Transverse colon (tissue), 4 donors: ENCODE data around the gene CBLIF. TPM values are rescaled to one million over a fixed set of nuclear protein-coding genes. Genes with fewer than 3 reads are reported as not detected.

ENCODE experiments used
- DNase-seq: peaks from one replicate; pipeline ENCODE4 v3.0.0-alpha.2; 2019
- H3K27ac ChIP-seq, 4 donors: fragments of 200-600 bp; sonication (generic); 2 replicates each; pipeline ENCODE4 v1.5.1; 2016 to 2018; ENCODE audit warnings: inconsistent platforms in 4 of 4
- H3K27me3 ChIP-seq: fragments of 200-600 bp; sonication (generic); 2 replicates; pipeline ENCODE4 v1.5.1; 2017; ENCODE audit warnings: inconsistent platforms
- H3K36me3 ChIP-seq, 4 donors: fragments of 200-600 bp; sonication (generic); 2 replicates each; pipeline ENCODE4 v1.5.1; 2017 to 2019; ENCODE audit warnings: inconsistent platforms in 4 of 4
- H3K4me1 ChIP-seq, 4 donors: fragments of 200-600 bp; sonication (generic); 2 replicates each; pipeline ENCODE4 v1.5.1; 2017 to 2020; ENCODE audit warnings: inconsistent platforms in 4 of 4
- H3K4me3 ChIP-seq, 4 donors: fragments of 200-600 bp; sonication (generic); 1 replicate in 1 of 4; 2 replicates in 3 of 4; pipeline versions ENCODE4 v1.5.1 to v1.6.1; 2017 to 2019; ENCODE audit warnings: inconsistent platforms in 4 of 4
- H3K9me3 ChIP-seq, 2 donors: fragments of 200-600 bp; sonication (generic); 2 replicates each; pipeline ENCODE4 v1.5.1; 2017 to 2019; ENCODE audit warnings: inconsistent platforms in 2 of 2
- EP300 ChIP-seq: sonication (generic); formaldehyde crosslinking; IDR thresholded peaks from one replicate; pipeline ENCODE4 v1.6.1; 2017; ENCODE audit warnings: antibody characterized with exemption, low read depth
- POLR2A ChIP-seq: fragments of 450-650 bp; IDR thresholded peaks from one replicate; pipeline ENCODE4 v1.6.1; 2016; ENCODE audit warnings: antibody characterized with exemption, mild to moderate bottlenecking, moderate library complexity
- POLR2AphosphoS5 ChIP-seq, 3 donors: sonication (generic); formaldehyde crosslinking; IDR thresholded peaks; one replicate each; pipeline ENCODE4 v1.6.1; 2016; ENCODE audit warnings: antibody characterized with exemption in 3 of 3
- WGBS, 2 donors: methylation state at CpG; one replicate each; pipeline ENCODE4 v1.1.5; 2018; ENCODE audit warnings: low coverage in 1 of 2; 5-methylcytosine and 5-hydroxymethylcytosine counted together
- in situ Hi-C, 4 donors: fragments of 200-750 bp; cut with MboI; loops; one replicate each; pipeline versions ENCODE4 v1.15.0 to v1.15.1; 2017; ENCODE audit warnings: low sequenced_read_pairs in 3 of 4, low pct_ligation_motif_present in 1 of 4, low pct_unique_long_range_greater_than_20kb in 1 of 4
- intact Hi-C: fragments of 100-400 bp; cut with DNase I; formaldehyde crosslinking; loops from one replicate; pipeline ENCODE4 v1.15.1; 2023; ENCODE audit warnings: low total_unique reads
- total RNA-seq, 4 donors: library from RNA; depleted of rRNA; stranded (reverse); fragments of >200 nt; gene quantifications; one replicate each; pipeline ENCODE4 v1.1.0, GENCODE V29; 2016
- TF ChIP-seq, protein P1 (sequence below), 5 experiments: fragments of 200-600 bp in 3 of 5; fragments of 450-650 bp in 2 of 5; sonication (generic) in 3 of 5; IDR thresholded peaks; 1 replicate in 2 of 5; 2 replicates in 3 of 5; pipeline ENCODE4 v1.5.1; 2016 to 2017; ENCODE audit warnings: antibody characterized with exemption in 5 of 5, inconsistent platforms in 3 of 5, mild to moderate bottlenecking in 2 of 5, moderate library complexity in 1 of 5

The CBLIF gene
- total RNA-seq, 4 donors from 2014 or later = not detected

DNA sequence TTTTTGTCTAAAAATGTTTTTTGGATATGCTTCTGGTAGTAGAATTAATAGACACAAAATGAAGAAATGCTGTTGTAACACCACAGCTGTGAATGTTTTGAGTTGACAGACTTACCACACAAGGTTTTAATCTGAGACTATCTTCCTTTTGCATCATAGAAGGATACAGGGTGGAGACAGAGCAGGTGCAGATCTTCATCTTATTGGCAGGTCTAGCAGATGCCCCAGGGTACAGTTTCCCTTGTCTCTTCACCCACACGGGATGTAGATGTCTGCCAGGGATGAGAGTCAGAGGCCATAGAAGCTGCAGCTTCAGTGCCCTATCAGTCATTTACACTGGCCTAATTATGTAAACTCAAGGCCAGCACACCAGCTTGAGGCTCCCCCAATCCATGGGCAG, 34.3 kb upstream of the CBLIF start:
- Histone ChIP-seq H3K27me3 (no peaks in the 10 kb centered on the region), H3K4me1 (peaks cover 0 to 7% (median 0%) of the 10 kb centered on the region in 4 donors), H3K9me3 (no peaks in the 10 kb centered on the region), H3K4me3 (no peak overlapping the region), H3K36me3 (no peaks in the 10 kb centered on the region), H3K27ac (no peak overlapping the region)
- TF ChIP-seq EP300 (no peak), POLR2A (no peak), POLR2AphosphoS5 (IDR thresholded peaks at IDR 0.05) (no peak)
- TF ChIP-seq, protein P1, sequence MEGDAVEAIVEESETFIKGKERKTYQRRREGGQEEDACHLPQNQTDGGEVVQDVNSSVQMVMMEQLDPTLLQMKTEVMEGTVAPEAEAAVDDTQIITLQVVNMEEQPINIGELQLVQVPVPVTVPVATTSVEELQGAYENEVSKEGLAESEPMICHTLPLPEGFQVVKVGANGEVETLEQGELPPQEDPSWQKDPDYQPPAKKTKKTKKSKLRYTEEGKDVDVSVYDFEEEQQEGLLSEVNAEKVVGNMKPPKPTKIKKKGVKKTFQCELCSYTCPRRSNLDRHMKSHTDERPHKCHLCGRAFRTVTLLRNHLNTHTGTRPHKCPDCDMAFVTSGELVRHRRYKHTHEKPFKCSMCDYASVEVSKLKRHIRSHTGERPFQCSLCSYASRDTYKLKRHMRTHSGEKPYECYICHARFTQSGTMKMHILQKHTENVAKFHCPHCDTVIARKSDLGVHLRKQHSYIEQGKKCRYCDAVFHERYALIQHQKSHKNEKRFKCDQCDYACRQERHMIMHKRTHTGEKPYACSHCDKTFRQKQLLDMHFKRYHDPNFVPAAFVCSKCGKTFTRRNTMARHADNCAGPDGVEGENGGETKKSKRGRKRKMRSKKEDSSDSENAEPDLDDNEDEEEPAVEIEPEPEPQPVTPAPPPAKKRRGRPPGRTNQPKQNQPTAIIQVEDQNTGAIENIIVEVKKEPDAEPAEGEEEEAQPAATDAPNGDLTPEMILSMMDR (IDR thresholded peaks at IDR 0.05) = no peak
- no peak for DNase-seq
- in situ Hi-C loops = no loop called here
- 75% methylated on average over 1 of the region's 1 CpG; no CpG with 5 or more reads in 1 of the 2 donors for WGBS, 2 donors
- intact Hi-C loops = no loop called here

DNA sequence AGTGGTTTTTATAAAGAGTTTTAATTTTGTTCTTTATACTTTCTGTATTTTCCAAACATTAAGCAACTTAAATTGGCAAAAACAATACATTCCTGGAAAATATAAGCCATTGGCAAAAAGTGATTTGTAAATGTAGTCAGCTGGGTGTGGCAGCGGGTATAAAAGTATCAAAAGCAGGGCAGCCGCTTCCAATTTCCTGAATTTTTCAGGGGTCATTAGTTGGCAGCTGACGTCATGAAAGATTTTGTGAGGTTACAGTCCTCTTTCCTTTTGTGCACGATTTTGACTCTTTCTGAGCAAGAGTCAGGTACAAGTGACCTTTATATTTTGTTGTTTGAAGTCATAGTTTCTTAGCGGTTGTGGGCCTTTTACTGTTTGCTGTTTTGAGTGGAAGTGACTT, 33.3 kb upstream of the CBLIF start, which contains the start of gene OOSP3:
OOSP3 (plus strand) TSS at position 208 of the 400 bp plus-strand sequence; CDS start at position 235, 27 bp downstream.
- WGBS, 2 donors = 46 to 55% methylated on average over 5 of the region's 5 CpGs
- Histone ChIP-seq H3K4me1 (peaks cover 0 to 7% (median 0%) of the 10 kb centered on the region in 4 donors), H3K27ac (no peak within 1 kb of the TSS), H3K36me3 (no peaks in the 10 kb centered on the region), H3K9me3 (no peaks in the 10 kb centered on the region), H3K27me3 (no peaks in the 10 kb centered on the region), H3K4me3 (no peak within 1 kb of the TSS)
- no peak for DNase-seq
- in situ Hi-C loops (no loop called here), intact Hi-C loops (no loop called here)
- no peak for TF ChIP-seq POLR2AphosphoS5 (IDR thresholded peaks at IDR 0.05)
- no peak for TF ChIP-seq POLR2A
- TF ChIP-seq, protein P1 (IDR thresholded peaks at IDR 0.05) = no peak

DNA sequence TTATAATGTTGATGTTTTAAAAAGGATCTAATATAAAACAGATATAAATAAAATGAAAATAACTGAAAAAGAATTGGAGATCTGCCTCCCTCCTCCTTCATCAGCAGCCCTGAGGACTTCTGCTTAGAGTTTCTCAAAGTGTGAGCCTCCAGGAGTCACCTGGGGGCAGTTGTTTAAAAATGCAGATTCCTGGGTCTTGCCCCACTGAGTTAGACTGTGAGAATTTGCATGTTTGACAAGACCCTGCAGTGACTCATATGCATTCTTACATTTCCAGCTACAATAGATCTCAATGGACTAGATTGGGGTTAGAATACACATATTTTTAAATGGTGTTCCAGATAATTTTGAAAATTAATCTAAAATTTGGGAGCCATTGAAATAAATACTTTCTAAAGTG, 32.5 kb upstream of the CBLIF start:
- Histone ChIP-seq H3K27ac (no peak overlapping the region), H3K36me3 (no peaks in the 10 kb centered on the region), H3K9me3 (no peaks in the 10 kb centered on the region), H3K4me3 (no peak overlapping the region), H3K27me3 (no peaks in the 10 kb centered on the region), H3K4me1 (peaks cover 0 to 7% (median 0%) of the 10 kb centered on the region in 4 donors)
- in situ Hi-C loops = no loop called here
- DNase-seq = no peak
- TF ChIP-seq POLR2AphosphoS5 (IDR thresholded peaks at IDR 0.05) (no peak), POLR2A (no peak), EP300 (no peak)
- TF ChIP-seq, protein P1 (IDR thresholded peaks at IDR 0.05) = no peak
- intact Hi-C loops = no loop called here

DNA sequence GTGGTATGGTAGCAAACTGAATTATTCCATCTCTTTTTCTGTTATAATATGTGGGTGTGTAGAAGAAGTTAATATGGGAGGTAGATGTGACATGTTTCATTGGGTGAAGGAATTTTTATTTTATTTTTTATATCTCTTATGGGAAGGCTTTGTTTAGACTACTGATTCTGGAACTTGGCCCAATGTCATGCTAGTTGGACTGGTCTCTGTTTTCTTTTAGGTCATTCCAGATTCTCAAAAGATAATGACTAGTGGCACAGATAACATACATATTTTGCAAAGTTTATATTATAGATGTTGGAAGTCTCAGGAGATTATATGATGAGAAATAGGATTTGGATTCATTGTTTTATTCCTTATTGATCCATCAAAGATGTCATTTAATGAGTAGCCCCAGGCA, 32.0 kb upstream of the CBLIF start:
- intact Hi-C loops (no loop called here), in situ Hi-C loops (no loop called here)
- TF ChIP-seq EP300 = no peak
- TF ChIP-seq, protein P1 (IDR thresholded peaks at IDR 0.05) = no peak
- no peak for TF ChIP-seq POLR2A
- TF ChIP-seq POLR2AphosphoS5 (IDR thresholded peaks at IDR 0.05) = no peak
- Histone ChIP-seq H3K9me3 (no peaks in the 10 kb centered on the region), H3K4me3 (no peak overlapping the region), H3K36me3 (no peaks in the 10 kb centered on the region), H3K27me3 (no peaks in the 10 kb centered on the region), H3K27ac (no peak overlapping the region), H3K4me1 (peaks cover 0 to 7% (median 0%) of the 10 kb centered on the region in 4 donors)
- DNase-seq = no peak
